SU-DHL-6 (cell line): Measurements from ENCODE around the gene DUSP12.

Experiments
- H2AFZ ChIP-seq: fragments of 200-600 bp; sonication (generic); 2 replicates; pipeline ENCODE4 v1.6.1; 2014; ENCODE audit warnings: low read depth, mild to moderate bottlenecking, moderate library complexity, mixed read lengths, antibody characterized with exemption, low read length; ENCODE audit not compliant: severe bottlenecking
- H3F3A ChIP-seq: fragments of 200-600 bp; shearing (Covaris generic); 2 replicates; pipeline ENCODE4 v1.6.0; 2016; ENCODE audit warnings: antibody characterized with exemption, mild to moderate bottlenecking; ENCODE audit not compliant: insufficient read depth
- H3K27ac ChIP-seq: fragments of 200-600 bp; sonication (generic); 2 replicates; pipeline ENCODE4 v1.5.1; 2016; ENCODE audit warnings: low read depth, mild to moderate bottlenecking, low read length, moderate library complexity, mixed read lengths
- H3K27me3 ChIP-seq: fragments of 200-600 bp; sonication (generic), shearing (Covaris generic); 2 replicates; pipeline ENCODE4 v1.6.0; 2014; ENCODE audit warnings: mild to moderate bottlenecking, low read length
- H3K36me3 ChIP-seq: fragments of 200-600 bp; sonication (generic); 2 replicates; pipeline ENCODE4 v1.6.1; 2014; ENCODE audit warnings: mild to moderate bottlenecking, low read length, mixed read lengths
- H3K4me2 ChIP-seq: fragments of 300-600, 200-600 bp; shearing (Covaris generic), sonication (generic); 2 replicates; pipeline ENCODE4 v1.6.0; 2014; ENCODE audit warnings: low read length, low read depth, mild to moderate bottlenecking; ENCODE audit not compliant: poor library complexity, severe bottlenecking
- H3K4me3 ChIP-seq: fragments of 200-600 bp; sonication (generic); 2 replicates; pipeline ENCODE4 v1.5.1; 2014; ENCODE audit warnings: antibody characterized with exemption, low read length, mild to moderate bottlenecking, mixed read lengths; ENCODE audit not compliant: insufficient read depth, poor library complexity, severe bottlenecking
- H3K79me2 ChIP-seq: fragments of 200-600 bp; sonication (generic); 2 replicates; pipeline ENCODE4 v1.6.1; 2014; ENCODE audit warnings: mild to moderate bottlenecking, low read length, moderate library complexity; ENCODE audit not compliant: insufficient read depth
- H3K9ac ChIP-seq: fragments of 200-600 bp; sonication (generic); 2 replicates; pipeline ENCODE4 v1.7.0; 2014; ENCODE audit warnings: mild to moderate bottlenecking, low read length
- H3K9me2 ChIP-seq: fragments of 200-600 bp; sonication (generic); replicated peaks from 2 replicates; pipeline ENCODE4 v1.6.1; 2014; ENCODE audit warnings: low read length; ENCODE audit not compliant: insufficient read depth
- H3K9me3 ChIP-seq: fragments of 200-600 bp; sonication (generic); 2 replicates; pipeline ENCODE4 v1.6.1; 2014; ENCODE audit warnings: low read length, mixed read lengths; ENCODE audit not compliant: insufficient read depth
- H4K20me1 ChIP-seq: fragments of 200-600 bp; sonication (generic); 2 replicates; pipeline ENCODE4 v1.6.1; 2014; ENCODE audit warnings: low read depth, mild to moderate bottlenecking, antibody characterized with exemption, low read length, moderate library complexity, mixed read lengths
- EZH2phosphoT487 ChIP-seq: fragments of 200-600 bp; sonication (generic), shearing (Covaris generic); conservative IDR thresholded peaks from 2 replicates; pipeline ENCODE4 v1.6.1; 2018; ENCODE audit warnings: mild to moderate bottlenecking, antibody characterized with exemption, low read length, moderate library complexity, mixed read lengths
- TF ChIP-seq, protein P1 (sequence below): fragments of 200-600 bp; sonication (generic); IDR thresholded peaks from one replicate; pipeline ENCODE4 v1.5.1; 2017; ENCODE audit warnings: antibody characterized with exemption, mild to moderate bottlenecking, low read length, moderate library complexity; ENCODE audit not compliant: insufficient read depth, poor library complexity, severe bottlenecking

Gene DUSP12, protein sequence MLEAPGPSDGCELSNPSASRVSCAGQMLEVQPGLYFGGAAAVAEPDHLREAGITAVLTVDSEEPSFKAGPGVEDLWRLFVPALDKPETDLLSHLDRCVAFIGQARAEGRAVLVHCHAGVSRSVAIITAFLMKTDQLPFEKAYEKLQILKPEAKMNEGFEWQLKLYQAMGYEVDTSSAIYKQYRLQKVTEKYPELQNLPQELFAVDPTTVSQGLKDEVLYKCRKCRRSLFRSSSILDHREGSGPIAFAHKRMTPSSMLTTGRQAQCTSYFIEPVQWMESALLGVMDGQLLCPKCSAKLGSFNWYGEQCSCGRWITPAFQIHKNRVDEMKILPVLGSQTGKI

DNA sequence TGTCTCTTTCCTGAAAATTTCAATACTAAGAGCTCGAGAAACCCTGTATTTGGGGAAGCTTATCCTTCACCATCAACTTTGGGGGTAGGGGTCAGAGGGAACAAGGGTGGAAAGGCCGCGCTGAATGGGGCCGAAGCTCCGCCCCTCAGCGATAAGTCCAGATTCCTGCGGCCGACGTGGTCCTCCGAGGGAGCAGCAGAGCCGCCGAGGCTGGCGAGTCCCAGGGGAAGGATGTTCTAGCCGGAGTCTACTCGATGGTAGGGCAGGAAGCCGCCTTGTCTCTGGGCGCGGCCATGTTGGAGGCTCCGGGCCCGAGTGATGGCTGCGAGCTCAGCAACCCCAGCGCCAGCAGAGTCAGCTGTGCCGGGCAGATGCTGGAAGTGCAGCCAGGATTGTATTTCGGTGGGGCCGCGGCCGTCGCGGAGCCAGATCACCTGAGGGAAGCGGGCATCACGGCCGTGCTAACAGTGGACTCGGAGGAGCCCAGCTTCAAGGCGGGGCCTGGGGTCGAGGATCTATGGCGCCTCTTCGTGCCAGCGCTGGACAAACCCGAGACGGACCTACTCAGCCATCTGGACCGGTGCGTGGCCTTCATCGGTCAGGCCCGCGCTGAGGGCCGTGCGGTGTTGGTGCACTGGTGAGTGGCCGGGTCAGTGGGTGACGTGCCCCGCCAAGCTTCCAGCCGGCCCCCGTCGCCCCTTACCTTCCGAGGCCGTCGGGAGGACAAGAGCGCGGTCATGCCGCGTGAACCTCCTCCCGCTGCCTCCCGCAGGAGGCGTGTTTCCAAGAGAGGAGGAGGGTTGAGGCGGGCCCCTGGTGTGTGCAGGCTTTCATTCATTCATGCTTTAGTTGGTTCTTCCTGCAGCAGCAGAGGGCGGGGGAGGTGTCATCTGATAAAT, at the start of gene DUSP12:
TSS of gene DUSP12 (plus strand) at position 278 of the 899 bp plus-strand sequence. CDS start at position 294, 16 bp downstream.
- Histone ChIP-seq H4K20me1 (no peaks in the 10 kb centered on the region), H3K4me2 (peak within 1 kb of the TSS; percentile 93), H3K9me2 (no peaks in the 10 kb centered on the region), H3F3A (peaks cover 13% of the 10 kb centered on the region; the same call in 1 of the 2 replicates), H3K27ac (peak within 1 kb of the TSS; percentile 58), H3K27me3 (no peaks in the 10 kb centered on the region), H3K4me3 (peak within 1 kb of the TSS; percentile 82), H3K36me3 (peaks cover 18% of the 10 kb centered on the region), H3K9ac (peak within 1 kb of the TSS; percentile 84), H3K9me3 (no peaks in the 10 kb centered on the region), H2AFZ (peak within 1 kb of the TSS; percentile 95), H3K79me2 (peaks cover 27% of the 10 kb centered on the region)
- TF ChIP-seq, protein P1, sequence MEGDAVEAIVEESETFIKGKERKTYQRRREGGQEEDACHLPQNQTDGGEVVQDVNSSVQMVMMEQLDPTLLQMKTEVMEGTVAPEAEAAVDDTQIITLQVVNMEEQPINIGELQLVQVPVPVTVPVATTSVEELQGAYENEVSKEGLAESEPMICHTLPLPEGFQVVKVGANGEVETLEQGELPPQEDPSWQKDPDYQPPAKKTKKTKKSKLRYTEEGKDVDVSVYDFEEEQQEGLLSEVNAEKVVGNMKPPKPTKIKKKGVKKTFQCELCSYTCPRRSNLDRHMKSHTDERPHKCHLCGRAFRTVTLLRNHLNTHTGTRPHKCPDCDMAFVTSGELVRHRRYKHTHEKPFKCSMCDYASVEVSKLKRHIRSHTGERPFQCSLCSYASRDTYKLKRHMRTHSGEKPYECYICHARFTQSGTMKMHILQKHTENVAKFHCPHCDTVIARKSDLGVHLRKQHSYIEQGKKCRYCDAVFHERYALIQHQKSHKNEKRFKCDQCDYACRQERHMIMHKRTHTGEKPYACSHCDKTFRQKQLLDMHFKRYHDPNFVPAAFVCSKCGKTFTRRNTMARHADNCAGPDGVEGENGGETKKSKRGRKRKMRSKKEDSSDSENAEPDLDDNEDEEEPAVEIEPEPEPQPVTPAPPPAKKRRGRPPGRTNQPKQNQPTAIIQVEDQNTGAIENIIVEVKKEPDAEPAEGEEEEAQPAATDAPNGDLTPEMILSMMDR, result peak; percentile 30
- no peak for TF ChIP-seq EZH2phosphoT487

DNA sequence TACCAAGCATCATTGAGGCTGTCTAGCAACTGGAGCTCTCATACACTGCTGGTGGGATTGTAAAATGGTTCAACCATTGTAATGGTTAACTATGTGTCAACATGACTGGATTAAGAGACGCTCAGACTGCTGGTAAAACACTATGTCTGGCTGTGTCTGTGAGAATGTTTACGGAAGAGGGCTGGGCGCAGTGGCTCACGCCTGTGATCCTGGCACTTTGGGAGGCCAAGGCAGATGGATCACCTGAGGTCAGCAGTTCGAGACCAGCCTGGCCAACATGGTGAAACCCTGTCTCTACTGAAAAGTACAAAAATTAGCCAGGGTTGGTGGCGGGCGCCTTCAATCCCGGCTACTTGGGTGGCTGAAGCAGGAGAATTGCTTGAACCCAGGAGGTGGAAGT, 47.3 kb upstream of the DUSP12 start:
- Histone ChIP-seq H3K9ac (no peak overlapping the region), H3K36me3 (no peaks in the 10 kb centered on the region), H3K27ac (no peak overlapping the region), H2AFZ (no peak overlapping the region), H3F3A (peaks cover 32% of the 10 kb centered on the region), H3K79me2 (peaks cover 2% of the 10 kb centered on the region), H3K4me2 (no peak overlapping the region), H3K9me2 (no peaks in the 10 kb centered on the region), H3K9me3 (no peaks in the 10 kb centered on the region), H4K20me1 (no peaks in the 10 kb centered on the region), H3K4me3 (no peak overlapping the region), H3K27me3 (no peaks in the 10 kb centered on the region)
- TF ChIP-seq, protein P1, result no peak
- no peak for TF ChIP-seq EZH2phosphoT487

DNA sequence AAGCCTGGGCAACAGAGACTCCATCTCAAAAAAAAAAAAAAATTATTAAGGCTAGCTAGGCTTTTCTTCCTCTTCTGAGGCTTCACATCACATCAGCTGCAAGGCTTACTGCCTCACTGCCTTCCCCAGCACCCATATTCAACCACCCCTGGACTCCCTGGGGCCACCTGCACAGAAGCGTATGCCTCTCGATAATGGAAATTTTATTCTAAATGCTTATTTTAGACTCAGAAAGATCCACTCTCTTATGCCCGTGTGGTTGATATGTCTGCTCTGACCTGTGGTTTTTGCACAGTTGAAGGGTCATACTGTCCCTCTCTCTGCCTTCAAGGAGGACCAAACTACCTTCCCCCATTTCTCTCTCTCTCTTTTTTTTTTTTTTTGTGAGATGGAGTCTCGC, 44.0 kb upstream of the DUSP12 start:
- H3F3A ChIP-seq, result peaks cover 52% of the 10 kb centered on the region
- peaks cover 4% of the 10 kb centered on the region for H3K36me3 ChIP-seq
- peak overlapping the region; percentile 98 for H3K27ac ChIP-seq
- H3K9me3 ChIP-seq, result no peaks in the 10 kb centered on the region
- H3K9ac ChIP-seq, result peak overlapping the region; percentile 75
- peak overlapping the region; percentile 91 for H3K4me2 ChIP-seq
- H2AFZ ChIP-seq, result peak overlapping the region; percentile 9
- no peak for TF ChIP-seq EZH2phosphoT487
- TF ChIP-seq, protein P1, result no peak
- H3K27me3 ChIP-seq, result no peaks in the 10 kb centered on the region
- 0 out of 2 replicates have a peak, but pooled peaks cover 5% of the 10 kb centered on the region for H4K20me1 ChIP-seq
- no peak overlapping the region for H3K4me3 ChIP-seq
- H3K79me2 ChIP-seq, result peaks cover 35% of the 10 kb centered on the region
- H3K9me2 ChIP-seq, result no peaks in the 10 kb centered on the region
